Stimulated activated naive CD8-positive, alpha-beta T cell treated with anti-CD3 and anti-CD28 coated beads, Interleukin-15, amount 100 ng/mL, for 72 hours (primary cell): Measurements from ENCODE around the gene EGLN1.

ENCODE experiments used
- ATAC-seq: fragments of 150-1000 bp; cut with Tn5 transposase; 2 replicates; pipeline ENCODE4 v1.10.0; 2021; ENCODE audit warnings: mild to moderate bottlenecking, moderate library complexity
- DNase-seq, 2 donors: peaks; one replicate each; pipeline ENCODE4 v3.0.0; 2021 to 2022
- H3K27ac Mint-ChIP-seq, 2 donors: one replicate each; pipeline ENCODE4 v1.8.0; 2022; ENCODE audit warnings: mild to moderate bottlenecking in 2 of 2, mixed read lengths in 2 of 2, moderate library complexity in 2 of 2
- H3K27me3 Mint-ChIP-seq: one replicate; pipeline ENCODE4 v1.8.0; 2022; ENCODE audit warnings: mixed read lengths
- H3K4me1 Mint-ChIP-seq: one replicate; pipeline ENCODE4 v1.8.0; 2022; ENCODE audit warnings: mild to moderate bottlenecking, mixed read lengths
- H3K4me3 Mint-ChIP-seq, 2 donors: one replicate each; pipeline ENCODE4 v1.8.0; 2022; ENCODE audit warnings: mild to moderate bottlenecking in 2 of 2, mixed read lengths in 2 of 2, moderate library complexity in 1 of 2
- H3K9me3 Mint-ChIP-seq, 2 donors: one replicate each; pipeline ENCODE4 v1.8.0; 2022; ENCODE audit warnings: mixed read lengths in 2 of 2

EGLN1 gene

GRCh38 chr1:231317306-231318014 lies 104.6 kb downstream of the EGLN1 start:
- Mint-ChIP-seq H3K27ac (no peak overlapping the region), H3K27me3 (no peaks in the 10 kb centered on the region), H3K9me3 (no peaks in the 10 kb centered on the region), H3K4me1 (peaks cover 6% of the 10 kb centered on the region), H3K4me3 (no peak overlapping the region)
- DNase-seq (no peak), ATAC-seq (no peak)

GRCh38 chr1:231315887-231316286 lies 106.2 kb downstream of the EGLN1 start:
- peak; percentile 93 for ATAC-seq
- no peak overlapping the region for H3K27ac Mint-ChIP-seq

More at GRCh38 chr1:231315887-231316286, 106.2 kb downstream of the EGLN1 start:
- Mint-ChIP-seq H3K4me1 (peaks cover 6% of the 10 kb centered on the region), H3K27me3 (no peaks in the 10 kb centered on the region), H3K4me3 (no peak overlapping the region), H3K9me3 (no peaks in the 10 kb centered on the region)
- DNase-seq: peak; percentile 47 to 56
